GM04504 (cell line): ENCODE data around the gene EPSTI1.
A peak's percentile ranks its signal among the peaks of the same experiment; 100 is the strongest.
"Not testable (repeated sequence)": the region's sequence is repeated elsewhere in the genome, so short reads cannot be mapped to it uniquely, and the experiment has no call there.

Experiments used
- DNase-seq: peaks from one replicate; pipeline ENCODE4 v3.0.0-alpha.2; 2012; ENCODE audit warnings: low read depth

EPSTI1 gene

DNA sequence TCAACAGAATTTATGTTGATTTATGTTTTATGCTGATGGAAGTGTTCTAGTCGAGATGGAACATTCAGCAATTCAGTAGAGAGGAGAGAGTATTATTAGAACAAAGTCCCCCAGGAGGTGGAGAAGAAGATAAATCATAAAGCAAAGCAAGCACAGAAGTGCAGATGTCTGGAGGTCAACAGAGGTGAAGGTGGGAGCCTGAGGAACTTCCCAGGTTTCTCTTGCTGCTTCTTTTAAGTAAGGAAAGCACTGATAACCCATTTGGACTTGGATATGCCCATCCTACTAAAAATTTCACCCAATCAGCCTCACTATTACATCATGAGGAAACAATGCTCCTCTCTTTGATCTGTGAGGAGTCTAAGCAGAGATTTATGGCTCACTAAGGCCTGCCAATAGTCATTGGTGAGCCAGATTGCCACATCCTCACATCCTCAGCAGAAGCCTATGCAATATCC lies 98.8 kb downstream of the EPSTI1 start:
- DNase-seq: peak; percentile 50

GRCh38 chr13:42892760-42893159 lies 99.3 kb downstream of the EPSTI1 start:
- DNase-seq: no peak

GRCh38 chr13:42891591-42891990 lies 100.5 kb downstream of the EPSTI1 start:
- DNase-seq: no peak

- DNase-seq: no peak
Measured at GRCh38 chr13:42885325-42885724, 106.7 kb downstream of the EPSTI1 start.

DNA sequence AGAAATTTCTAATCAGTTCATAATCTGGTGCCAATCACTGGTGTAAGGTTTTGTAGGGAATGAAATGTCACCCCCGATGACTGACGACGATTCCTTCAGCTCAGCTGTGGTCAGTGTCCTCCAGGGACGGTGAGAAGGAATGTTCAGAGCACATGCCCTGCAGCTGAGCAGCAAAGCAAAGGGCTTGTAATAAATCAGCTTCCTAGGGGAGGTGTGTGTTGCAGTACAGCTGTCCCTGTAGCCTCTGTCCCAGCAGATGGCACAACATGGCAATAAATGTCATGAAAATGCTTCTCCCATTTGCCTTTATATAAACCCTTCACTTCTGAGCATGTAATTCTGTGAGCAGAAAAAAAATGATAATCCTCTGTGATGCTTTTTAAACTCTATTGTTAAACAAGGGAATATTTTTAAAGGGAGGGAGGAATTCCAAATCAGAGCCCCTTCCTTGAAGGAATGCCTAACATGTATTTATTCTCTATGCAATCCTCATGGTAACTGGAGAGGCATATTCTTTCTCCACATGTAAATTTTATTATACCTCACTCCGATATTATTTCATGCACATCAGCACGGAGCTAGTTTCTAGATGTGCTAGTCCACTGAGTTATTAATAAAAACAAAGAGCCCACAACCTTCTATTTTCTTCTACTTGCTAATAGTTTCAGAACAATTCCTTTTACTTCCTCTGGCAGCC lies 108.1 kb downstream of the EPSTI1 start:
- DNase-seq: peak; percentile 54

DNA sequence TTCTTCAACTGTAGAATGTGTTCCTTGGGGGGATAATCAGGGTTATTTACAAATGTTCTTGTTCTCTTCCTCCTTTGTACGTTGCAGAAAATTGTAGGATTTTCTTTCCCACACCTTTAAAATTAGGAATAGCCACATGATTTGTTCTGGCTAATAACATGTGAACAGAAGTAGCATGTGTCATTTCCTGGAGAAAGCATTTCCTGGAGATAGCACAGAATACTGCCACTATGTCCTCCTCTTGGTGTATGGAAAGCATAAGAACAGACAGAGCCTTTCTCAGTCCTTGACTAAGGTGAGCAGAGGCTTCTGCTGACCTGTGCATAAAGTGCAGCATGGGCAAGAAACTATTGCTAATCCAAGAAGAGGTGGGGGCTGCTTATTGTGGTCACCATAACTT lies 108.9 kb downstream of the EPSTI1 start:
- no peak for DNase-seq

GRCh38 chr13:42880056-42880605 lies 111.9 kb downstream of the EPSTI1 start:
- DNase-seq: no peak

- DNase-seq: no peak
Measured at GRCh38 chr13:42878721-42879120, 113.3 kb downstream of the EPSTI1 start.

GRCh38 chr13:42876887-42877545 lies 115.0 kb downstream of the EPSTI1 start:
- no peak for DNase-seq

DNA sequence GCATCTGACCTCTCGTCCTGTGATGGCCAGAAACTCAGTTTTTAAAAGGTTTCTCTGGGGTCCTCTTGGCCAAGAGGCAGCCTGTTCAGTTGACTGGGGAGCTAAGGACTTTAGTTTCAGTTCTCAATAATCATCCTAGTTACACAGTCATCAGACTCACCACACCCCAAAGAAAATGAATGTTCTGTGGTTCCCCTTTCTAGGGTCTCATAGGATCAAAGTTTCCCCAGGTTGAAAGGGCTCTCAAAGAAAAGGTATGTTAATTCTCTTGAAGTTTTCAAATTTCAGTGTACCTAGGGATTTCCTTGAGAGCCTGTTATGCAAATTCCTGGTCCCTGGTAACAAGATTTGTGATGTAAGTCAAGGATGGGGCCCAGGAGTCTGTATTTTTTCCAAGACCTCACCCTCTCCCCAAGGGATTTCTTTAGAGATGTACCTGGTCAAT lies 115.7 kb downstream of the EPSTI1 start:
- DNase-seq: no peak

GRCh38 chr13:42875475-42876269 lies 116.4 kb downstream of the EPSTI1 start:
- DNase-seq: no peak

DNA sequence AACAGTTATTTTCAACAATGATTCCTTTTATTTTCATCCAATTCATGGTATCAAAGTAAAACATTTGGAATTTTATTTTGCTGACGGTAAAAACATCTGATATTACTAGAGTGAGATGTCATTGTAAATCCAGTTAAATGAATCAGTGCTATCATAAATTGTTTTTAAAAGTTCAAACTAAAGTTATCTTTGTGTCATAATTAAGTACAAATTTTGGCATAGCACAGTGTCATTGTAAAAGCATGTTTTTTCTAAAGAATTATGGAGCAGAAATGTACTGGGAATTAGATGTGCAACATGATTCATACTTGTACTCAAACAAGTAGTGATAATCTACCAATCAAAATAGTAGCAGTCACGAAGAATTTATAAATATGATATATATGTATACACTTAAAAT lies 117.8 kb downstream of the EPSTI1 start:
- no peak for DNase-seq

GRCh38 chr13:42873081-42873480 lies 119.0 kb downstream of the EPSTI1 start:
- DNase-seq: no peak

DNA sequence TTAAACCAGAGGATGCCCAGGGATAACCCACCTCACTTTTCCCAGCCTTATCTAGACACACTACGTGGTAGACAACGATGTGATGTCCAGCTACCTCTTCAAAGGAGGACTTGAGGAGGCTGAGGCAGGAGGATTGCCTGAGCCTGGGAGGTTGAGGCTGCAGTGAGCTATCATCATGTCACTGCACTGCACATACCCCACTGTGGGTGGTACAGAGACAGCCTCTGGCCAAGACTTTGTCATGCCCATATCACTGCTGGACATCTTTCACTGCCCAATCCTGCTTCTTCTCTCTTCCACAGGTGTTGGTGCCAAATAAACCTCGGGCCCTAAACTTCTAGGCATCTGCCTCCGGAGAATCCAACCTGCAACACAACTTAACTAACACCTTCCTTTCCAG lies 124.8 kb downstream of the EPSTI1 start:
- no peak for DNase-seq

DNA sequence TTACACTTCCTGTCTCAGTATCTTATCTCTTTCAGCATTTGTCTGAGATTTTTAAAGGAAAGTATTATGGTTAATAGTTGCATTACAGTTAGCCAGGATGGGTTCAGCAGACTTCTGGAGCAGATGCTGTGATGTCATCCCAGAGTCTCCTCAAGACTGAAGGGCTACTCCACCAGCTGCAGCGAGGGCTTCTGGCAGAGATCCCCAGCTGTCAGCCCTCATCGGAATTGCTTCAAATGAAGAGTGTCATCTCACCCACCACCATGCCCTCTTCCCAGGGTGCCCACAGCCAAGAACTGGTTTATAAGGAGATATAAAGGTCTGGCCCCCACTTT lies 126.3 kb downstream of the EPSTI1 start:
- no peak for DNase-seq

- no peak for DNase-seq
Measured at GRCh38 chr13:42864952-42865767, 126.9 kb downstream of the EPSTI1 start.

GRCh38 chr13:42862370-42862769 lies 129.7 kb downstream of the EPSTI1 start:
- not testable (repeated sequence) for DNase-seq

- DNase-seq: no peak
Measured at GRCh38 chr13:42860485-42860884, 131.6 kb downstream of the EPSTI1 start.

DNA sequence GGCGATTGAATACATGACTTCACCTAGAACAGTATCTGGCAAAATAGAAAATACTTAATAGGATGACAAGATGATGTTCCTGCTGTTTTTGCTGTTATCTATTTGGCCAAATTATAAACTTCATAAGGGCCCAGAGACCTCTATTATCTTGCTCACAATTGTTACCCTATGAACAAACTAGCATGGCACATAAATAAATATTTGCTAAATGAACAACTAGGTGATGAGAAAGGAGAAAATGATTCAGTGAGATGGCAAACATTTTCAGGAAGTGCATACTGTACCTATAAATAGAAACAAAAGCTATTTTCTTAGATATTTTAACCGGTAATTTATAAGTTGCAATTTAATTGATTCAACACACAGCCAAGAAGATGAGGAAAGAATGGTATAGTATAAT lies 132.3 kb downstream of the EPSTI1 start:
- DNase-seq: no peak

DNA sequence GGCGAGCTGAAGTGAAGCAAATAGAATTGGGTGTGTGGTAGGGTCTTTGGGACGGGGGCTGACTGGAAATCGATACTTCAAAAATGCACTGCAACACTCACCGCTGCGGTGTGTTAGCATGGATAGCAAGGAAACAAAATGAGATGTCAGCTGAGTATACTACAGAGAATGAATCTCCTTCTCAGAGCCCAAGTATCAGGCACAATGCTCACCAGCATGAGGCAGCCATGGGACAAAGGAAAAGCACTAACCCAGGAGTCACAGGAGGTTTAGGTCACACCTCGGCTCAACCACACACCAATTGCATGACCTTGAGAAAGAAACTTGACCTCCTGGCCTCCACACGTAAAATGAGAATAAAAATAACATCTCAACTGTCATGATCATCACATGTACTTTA lies 136.6 kb downstream of the EPSTI1 start:
- DNase-seq: no peak

DNA sequence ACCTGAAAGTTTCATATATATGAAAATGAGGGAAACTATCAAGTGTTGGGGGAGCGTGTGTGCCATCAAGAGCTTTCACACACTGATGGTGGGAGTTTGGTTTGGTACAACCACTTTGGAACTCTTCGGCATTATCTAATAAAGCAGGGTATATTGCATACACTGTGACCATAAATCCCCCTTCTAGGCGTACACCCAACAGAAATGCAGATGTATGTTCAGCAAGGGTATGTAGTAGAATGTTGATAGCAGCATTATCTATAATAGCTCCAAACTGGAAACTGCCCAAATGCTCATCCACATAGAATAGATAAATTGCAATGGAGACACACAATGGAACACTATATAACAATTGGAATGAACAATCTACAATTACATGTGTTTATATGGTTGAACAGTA lies 139.9 kb downstream of the EPSTI1 start:
- no peak for DNase-seq

GRCh38 chr13:42849200-42849599 lies 142.8 kb downstream of the EPSTI1 start:
- DNase-seq: no peak
